ENCODE measurements around the gene WDR43. TPM values are rescaled to one million over a fixed set of nuclear protein-coding genes. Genes with fewer than 3 reads are reported as not detected.

The WDR43 gene
- total RNA-seq: 138 TPM

GRCh38 chr2:28894470-28895188 is at the start of gene WDR43:
WDR43 (plus strand) TSS chr2:28894667; CDS start chr2:28894699, 32 bp downstream.
- Histone ChIP-seq H3K4me1 (ENCODE audit: insufficient read depth, low read length) (peaks cover 27% of the 10 kb centered on the region), H3K4me3 (ENCODE audit: low read length) (peak within 1 kb of the TSS; percentile 93), H3K27me3 (ENCODE audit: insufficient read depth, low read length) (no peaks in the 10 kb centered on the region), H3K9me3 (ENCODE audit: low read depth, low read length) (no peaks in the 10 kb centered on the region)

- H3K9me3 ChIP-seq (ENCODE audit: low read depth, low read length): no peaks in the 10 kb centered on the region
- no peaks in the 10 kb centered on the region for H3K4me1 ChIP-seq (ENCODE audit: insufficient read depth, low read length)
- H3K4me3 ChIP-seq (ENCODE audit: low read length): no peak overlapping the region
- no peaks in the 10 kb centered on the region for H3K27me3 ChIP-seq (ENCODE audit: insufficient read depth, low read length)
Observed at GRCh38 chr2:28855193-28855592, 39.3 kb upstream of the WDR43 start.

- Histone ChIP-seq H3K27me3 (ENCODE audit: insufficient read depth, low read length) (no peaks in the 10 kb centered on the region), H3K4me1 (ENCODE audit: insufficient read depth, low read length) (no peaks in the 10 kb centered on the region)
Observed at GRCh38 chr2:28855977-28856376, 38.5 kb upstream of the WDR43 start.

DNA sequence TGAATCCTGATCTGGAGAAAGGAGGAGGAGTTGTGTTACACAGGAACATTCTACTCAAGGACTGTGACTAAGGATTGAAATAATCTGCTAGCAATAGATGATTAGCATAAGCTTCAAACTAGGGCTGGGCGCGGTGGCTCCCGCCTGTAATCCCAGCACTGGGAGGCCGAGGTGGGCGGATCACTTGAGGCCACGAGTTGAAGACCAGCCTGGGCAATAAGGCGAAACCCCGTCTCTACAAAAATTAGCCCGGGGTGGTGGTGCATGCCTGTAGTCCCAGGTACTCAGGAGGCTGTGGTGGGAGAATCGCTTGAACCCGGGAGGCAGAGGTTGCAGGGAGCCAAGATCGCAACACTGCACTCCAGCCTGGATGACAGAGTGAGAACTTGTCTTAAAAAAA is 25.9 kb upstream of the WDR43 start:
- H3K9me3 ChIP-seq (ENCODE audit: low read depth, low read length): no peaks in the 10 kb centered on the region
- no peak overlapping the region for H3K4me3 ChIP-seq (ENCODE audit: low read length)
- H3K4me1 ChIP-seq (ENCODE audit: insufficient read depth, low read length): peaks cover 39% of the 10 kb centered on the region
- H3K27me3 ChIP-seq (ENCODE audit: insufficient read depth, low read length): no peaks in the 10 kb centered on the region

More at GRCh38 chr2:28855977-28856376, 38.5 kb upstream of the WDR43 start:
- Histone ChIP-seq H3K4me3 (ENCODE audit: low read length) (no peak overlapping the region), H3K9me3 (ENCODE audit: low read depth, low read length) (no peaks in the 10 kb centered on the region)

DNA sequence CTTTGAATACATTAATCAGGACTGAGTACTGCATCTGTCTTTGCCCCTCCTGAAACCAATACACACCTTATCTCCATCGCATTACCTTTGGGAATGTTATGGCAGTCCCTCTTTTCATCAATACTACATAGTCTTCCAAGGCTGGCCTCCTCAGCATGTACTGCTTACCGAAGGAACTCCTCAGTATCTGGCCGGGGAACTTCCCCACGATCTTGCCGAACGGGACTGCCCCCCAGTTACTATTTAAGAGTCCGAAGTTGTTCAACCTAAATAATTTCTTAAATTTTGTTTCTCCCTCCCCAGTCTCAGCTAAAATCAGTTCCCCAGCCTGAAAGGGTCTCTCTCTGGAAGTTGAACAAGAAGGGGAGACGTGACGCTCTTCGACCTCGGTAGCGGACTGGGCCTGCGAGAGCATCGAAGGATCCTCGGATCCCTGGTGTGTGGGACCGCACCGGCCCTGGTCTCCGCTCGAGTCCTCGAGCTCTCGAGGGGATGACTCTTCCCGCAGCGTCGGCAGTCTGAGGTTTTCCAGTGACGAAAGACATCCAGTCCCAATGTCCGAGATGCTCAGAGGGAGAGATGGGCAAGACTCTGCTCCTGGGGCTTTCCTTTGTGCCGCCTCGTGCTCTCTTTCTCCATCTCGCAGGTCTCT is 24.8 kb upstream of the WDR43 start:
- Histone ChIP-seq H3K4me3 (ENCODE audit: low read length) (peak overlapping the region; percentile 76), H3K9me3 (ENCODE audit: low read depth, low read length) (no peaks in the 10 kb centered on the region), H3K27me3 (ENCODE audit: insufficient read depth, low read length) (no peaks in the 10 kb centered on the region), H3K4me1 (ENCODE audit: insufficient read depth, low read length) (peaks cover 39% of the 10 kb centered on the region)

- peak within 1 kb of the TSS; percentile 76 for H3K4me3 ChIP-seq (ENCODE audit: low read length)
- H3K4me1 ChIP-seq (ENCODE audit: insufficient read depth, low read length): peaks cover 39% of the 10 kb centered on the region
- H3K27me3 ChIP-seq (ENCODE audit: insufficient read depth, low read length): no peaks in the 10 kb centered on the region
- H3K9me3 ChIP-seq (ENCODE audit: low read depth, low read length): no peaks in the 10 kb centered on the region
Observed at GRCh38 chr2:28870146-28870891, 24.1 kb upstream of the WDR43 start, which contains the start of gene TRMT61B. TRMT61B (minus strand) TSS chr2:28870309; CDS start chr2:28870277, 32 bp downstream.

DNA sequence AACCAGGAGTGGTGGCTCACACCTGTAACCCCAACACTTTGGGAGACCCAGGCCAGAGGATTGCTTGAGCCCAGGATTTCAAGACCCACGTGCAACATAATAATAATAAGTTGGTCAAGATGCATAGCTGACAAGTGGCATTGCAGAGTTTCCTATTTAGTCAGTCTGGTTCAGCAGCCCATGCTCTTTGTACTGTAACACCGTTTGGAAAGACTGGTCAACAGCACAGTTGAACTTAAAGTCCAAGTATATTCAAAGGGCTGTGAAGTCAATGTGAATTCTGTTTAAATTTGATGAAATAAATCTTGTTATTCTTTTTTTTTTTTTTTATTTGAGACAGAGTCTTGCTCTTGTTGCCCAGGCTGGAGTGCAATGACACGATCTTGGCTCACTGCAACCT is 22.8 kb upstream of the WDR43 start:
- Histone ChIP-seq H3K27me3 (ENCODE audit: insufficient read depth, low read length) (peaks cover 5% of the 10 kb centered on the region), H3K9me3 (ENCODE audit: low read depth, low read length) (no peaks in the 10 kb centered on the region), H3K4me1 (ENCODE audit: insufficient read depth, low read length) (peaks cover 36% of the 10 kb centered on the region), H3K4me3 (ENCODE audit: low read length) (no peak overlapping the region)

DNA sequence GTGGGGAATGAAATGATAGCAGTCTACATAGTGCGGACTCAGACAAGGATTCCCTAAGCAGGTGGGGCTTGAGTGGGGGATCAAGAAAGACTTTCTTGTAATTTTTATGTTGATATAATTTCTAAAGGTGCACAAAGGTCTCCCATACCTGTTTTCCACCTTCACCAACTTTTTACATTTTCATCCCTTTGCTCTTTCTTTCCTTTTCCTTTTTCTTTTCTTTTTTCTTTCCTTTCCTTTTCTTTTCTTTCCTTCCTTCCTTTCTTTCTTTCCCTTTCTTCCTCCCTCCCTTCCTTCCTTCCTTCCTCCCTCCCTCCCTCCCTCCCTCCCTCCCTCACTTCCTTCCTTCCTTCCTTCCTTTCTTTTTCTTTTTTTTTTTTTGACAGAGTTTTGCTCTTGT is 14.3 kb upstream of the WDR43 start:
- Histone ChIP-seq H3K4me3 (ENCODE audit: low read length) (no peak overlapping the region), H3K27me3 (ENCODE audit: insufficient read depth, low read length) (peaks cover 14% of the 10 kb centered on the region)

GRCh38 chr2:28893488-28893887 is 979 bp upstream of the WDR43 start:
- Histone ChIP-seq H3K4me3 (ENCODE audit: low read length) (no peak overlapping the region), H3K27me3 (ENCODE audit: insufficient read depth, low read length) (no peaks in the 10 kb centered on the region), H3K9me3 (ENCODE audit: low read depth, low read length) (no peaks in the 10 kb centered on the region), H3K4me1 (ENCODE audit: insufficient read depth, low read length) (peaks cover 27% of the 10 kb centered on the region)

More for the DNA sequence above, 14.3 kb upstream of the WDR43 start:
- H3K9me3 ChIP-seq (ENCODE audit: low read depth, low read length): no peaks in the 10 kb centered on the region
- no peaks in the 10 kb centered on the region for H3K4me1 ChIP-seq (ENCODE audit: insufficient read depth, low read length)

DNA sequence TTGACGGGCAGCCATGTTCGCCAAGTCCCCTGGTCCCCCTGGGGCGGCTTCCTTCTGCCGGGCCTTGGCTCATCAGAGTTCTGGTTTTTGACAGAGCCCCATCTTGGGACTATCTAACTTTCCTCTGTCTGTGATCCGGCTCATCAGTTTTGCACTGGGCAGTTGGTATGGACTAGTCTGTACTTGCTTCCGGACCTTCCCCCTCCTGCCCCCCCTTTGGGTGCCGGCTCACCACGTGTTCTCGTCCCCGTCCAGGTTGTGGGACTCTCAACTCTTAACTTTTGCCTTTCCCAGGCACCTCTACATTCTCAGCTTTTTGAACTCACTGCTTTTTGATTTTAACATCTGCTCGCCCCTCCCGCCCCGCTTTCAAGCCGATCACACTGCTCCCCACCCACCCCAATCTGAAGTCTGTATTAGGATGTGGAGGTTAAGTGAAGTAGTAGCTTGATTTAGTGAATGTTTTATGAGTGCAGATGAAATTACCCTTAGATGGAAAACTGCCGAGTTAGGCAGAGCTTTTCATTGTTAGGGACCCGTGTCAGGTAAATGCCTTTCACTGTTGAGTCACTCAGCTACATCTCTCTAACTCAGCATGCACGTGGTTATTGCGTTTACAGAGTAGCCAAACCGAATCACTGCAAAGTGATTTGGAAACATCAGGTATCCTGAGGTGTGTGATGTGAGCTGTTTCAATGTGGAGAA is 874 bp downstream of the WDR43 start:
- H3K4me3 ChIP-seq (ENCODE audit: low read length): peak overlapping the region; percentile 93
- no peaks in the 10 kb centered on the region for H3K9me3 ChIP-seq (ENCODE audit: low read depth, low read length)
- no peaks in the 10 kb centered on the region for H3K27me3 ChIP-seq (ENCODE audit: insufficient read depth, low read length)
- H3K4me1 ChIP-seq (ENCODE audit: insufficient read depth, low read length): peaks cover 27% of the 10 kb centered on the region

GRCh38 chr2:28896906-28897305 is 2.4 kb downstream of the WDR43 start:
- Histone ChIP-seq H3K27me3 (ENCODE audit: insufficient read depth, low read length) (no peaks in the 10 kb centered on the region), H3K9me3 (ENCODE audit: low read depth, low read length) (no peaks in the 10 kb centered on the region), H3K4me1 (ENCODE audit: insufficient read depth, low read length) (peaks cover 27% of the 10 kb centered on the region), H3K4me3 (ENCODE audit: low read length) (no peak overlapping the region)

GRCh38 chr2:28898048-28898447 is 3.6 kb downstream of the WDR43 start:
- Histone ChIP-seq H3K9me3 (ENCODE audit: low read depth, low read length) (no peaks in the 10 kb centered on the region), H3K4me1 (ENCODE audit: insufficient read depth, low read length) (peaks cover 27% of the 10 kb centered on the region), H3K4me3 (ENCODE audit: low read length) (no peak overlapping the region), H3K27me3 (ENCODE audit: insufficient read depth, low read length) (no peaks in the 10 kb centered on the region)

GRCh38 chr2:28901202-28901601 is 6.7 kb downstream of the WDR43 start:
- Histone ChIP-seq H3K27me3 (ENCODE audit: insufficient read depth, low read length) (no peaks in the 10 kb centered on the region), H3K4me1 (ENCODE audit: insufficient read depth, low read length) (peaks cover 14% of the 10 kb centered on the region), H3K9me3 (ENCODE audit: low read depth, low read length) (no peaks in the 10 kb centered on the region), H3K4me3 (ENCODE audit: low read length) (no peak overlapping the region)

DNA sequence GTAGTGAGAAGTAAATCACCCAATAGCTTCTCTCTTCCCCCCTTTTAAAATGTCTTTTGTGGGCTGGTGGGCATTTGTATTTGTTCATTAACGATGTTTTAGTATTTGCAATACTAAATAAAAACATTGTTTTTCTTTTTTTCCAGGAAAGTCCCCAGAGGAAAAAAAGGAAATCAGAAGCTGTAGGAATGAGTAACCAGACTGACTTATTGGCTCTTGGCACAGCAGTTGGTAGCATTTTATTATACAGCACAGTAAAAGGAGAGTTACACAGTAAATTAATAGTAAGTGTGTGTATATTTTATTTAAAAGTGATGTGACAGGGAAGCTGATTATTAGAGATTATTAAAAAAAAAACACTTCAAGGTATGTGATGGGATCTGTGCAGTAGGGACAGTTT is 7.4 kb downstream of the WDR43 start:
- Histone ChIP-seq H3K27me3 (ENCODE audit: insufficient read depth, low read length) (no peaks in the 10 kb centered on the region), H3K9me3 (ENCODE audit: low read depth, low read length) (no peaks in the 10 kb centered on the region), H3K4me1 (ENCODE audit: insufficient read depth, low read length) (peaks cover 7% of the 10 kb centered on the region)

GRCh38 chr2:28902584-28902983 is 8.1 kb downstream of the WDR43 start:
- Histone ChIP-seq H3K4me3 (ENCODE audit: low read length) (no peak overlapping the region), H3K4me1 (ENCODE audit: insufficient read depth, low read length) (peaks cover 6% of the 10 kb centered on the region), H3K9me3 (ENCODE audit: low read depth, low read length) (no peaks in the 10 kb centered on the region), H3K27me3 (ENCODE audit: insufficient read depth, low read length) (no peaks in the 10 kb centered on the region)

More for the DNA sequence above, 7.4 kb downstream of the WDR43 start:
- H3K4me3 ChIP-seq (ENCODE audit: low read length): no peak overlapping the region
